ENCODE measurements around the gene CCDC120. TPM values are rescaled to one million over a fixed set of nuclear protein-coding genes. Genes with fewer than 3 reads are reported as not detected.

Gene CCDC120
- total RNA-seq, 1 experiment from 2014 or later, result 11.0 TPM

DNA sequence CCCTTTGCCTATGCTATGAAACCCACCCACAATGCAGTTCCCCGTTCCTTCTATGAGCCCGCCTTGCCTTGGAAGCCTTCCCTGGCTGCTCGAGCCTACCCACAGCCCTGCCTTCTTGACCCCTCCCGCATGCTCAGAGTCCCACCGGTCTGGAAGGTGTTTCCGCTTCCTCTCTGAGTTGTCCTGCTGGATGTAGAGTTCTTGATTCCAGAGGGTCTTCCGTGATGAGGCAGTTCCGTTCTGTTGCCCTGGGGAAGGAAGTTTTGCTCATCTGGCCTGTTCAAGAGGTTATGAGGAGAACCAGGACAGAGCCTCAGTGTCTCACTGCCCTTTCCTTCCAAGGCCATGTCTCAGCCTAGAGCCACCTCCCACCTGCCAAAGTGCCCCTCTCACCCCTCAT, 57.3 kb downstream of the CCDC120 start:
- intact Hi-C loops (cut with micrococcal nuclease; ENCODE audit: unreplicated experiment) (no loop called here), in situ Hi-C loops (cut with HindIII; ENCODE audit: low pct_unique_long_range_greater_than_20kb, low sequenced_read_pairs) (no loop called here)
- H3K9me3 ChIP-seq (ENCODE audit: control insufficient read depth, insufficient read depth, low read depth, low read length), result no peaks in the 10 kb centered on the region
- BruUV-seq (replicated peaks), result no TSS peak
- POLR2A ChIA-PET, result no interaction called here
- CTCF ChIA-PET, result no interaction called here
- ATAC-seq, result no peak
- H3K27me3 ChIP-seq (ENCODE audit: control insufficient read depth, insufficient read depth, low read length), result no peaks in the 10 kb centered on the region
- H3K4me3 ChIP-seq (ENCODE audit: low read depth in 2 of 2, low read length in 2 of 2), result no peak overlapping the region
- TF ChIP-seq SIN3A (IDR thresholded peaks at IDR 0.05; ENCODE audit: borderline replicate concordance, insufficient read depth, low read depth, low read length) (no peak), TCF7L2 (IDR thresholded peaks at IDR 0.05; ENCODE audit: low read depth, low read length) (no peak), POLR2AphosphoS5 (IDR thresholded peaks at IDR 0.05; ENCODE audit: low read depth, low read length) (no peak)
- TF ChIP-seq, protein P1, sequence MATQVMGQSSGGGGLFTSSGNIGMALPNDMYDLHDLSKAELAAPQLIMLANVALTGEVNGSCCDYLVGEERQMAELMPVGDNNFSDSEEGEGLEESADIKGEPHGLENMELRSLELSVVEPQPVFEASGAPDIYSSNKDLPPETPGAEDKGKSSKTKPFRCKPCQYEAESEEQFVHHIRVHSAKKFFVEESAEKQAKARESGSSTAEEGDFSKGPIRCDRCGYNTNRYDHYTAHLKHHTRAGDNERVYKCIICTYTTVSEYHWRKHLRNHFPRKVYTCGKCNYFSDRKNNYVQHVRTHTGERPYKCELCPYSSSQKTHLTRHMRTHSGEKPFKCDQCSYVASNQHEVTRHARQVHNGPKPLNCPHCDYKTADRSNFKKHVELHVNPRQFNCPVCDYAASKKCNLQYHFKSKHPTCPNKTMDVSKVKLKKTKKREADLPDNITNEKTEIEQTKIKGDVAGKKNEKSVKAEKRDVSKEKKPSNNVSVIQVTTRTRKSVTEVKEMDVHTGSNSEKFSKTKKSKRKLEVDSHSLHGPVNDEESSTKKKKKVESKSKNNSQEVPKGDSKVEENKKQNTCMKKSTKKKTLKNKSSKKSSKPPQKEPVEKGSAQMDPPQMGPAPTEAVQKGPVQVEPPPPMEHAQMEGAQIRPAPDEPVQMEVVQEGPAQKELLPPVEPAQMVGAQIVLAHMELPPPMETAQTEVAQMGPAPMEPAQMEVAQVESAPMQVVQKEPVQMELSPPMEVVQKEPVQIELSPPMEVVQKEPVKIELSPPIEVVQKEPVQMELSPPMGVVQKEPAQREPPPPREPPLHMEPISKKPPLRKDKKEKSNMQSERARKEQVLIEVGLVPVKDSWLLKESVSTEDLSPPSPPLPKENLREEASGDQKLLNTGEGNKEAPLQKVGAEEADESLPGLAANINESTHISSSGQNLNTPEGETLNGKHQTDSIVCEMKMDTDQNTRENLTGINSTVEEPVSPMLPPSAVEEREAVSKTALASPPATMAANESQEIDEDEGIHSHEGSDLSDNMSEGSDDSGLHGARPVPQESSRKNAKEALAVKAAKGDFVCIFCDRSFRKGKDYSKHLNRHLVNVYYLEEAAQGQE (IDR thresholded peaks at IDR 0.05; ENCODE audit: insufficient read depth in 1 of 2, low read depth in 2 of 2, low read length in 1 of 2), result no peak
- TF ChIP-seq, protein P2, sequence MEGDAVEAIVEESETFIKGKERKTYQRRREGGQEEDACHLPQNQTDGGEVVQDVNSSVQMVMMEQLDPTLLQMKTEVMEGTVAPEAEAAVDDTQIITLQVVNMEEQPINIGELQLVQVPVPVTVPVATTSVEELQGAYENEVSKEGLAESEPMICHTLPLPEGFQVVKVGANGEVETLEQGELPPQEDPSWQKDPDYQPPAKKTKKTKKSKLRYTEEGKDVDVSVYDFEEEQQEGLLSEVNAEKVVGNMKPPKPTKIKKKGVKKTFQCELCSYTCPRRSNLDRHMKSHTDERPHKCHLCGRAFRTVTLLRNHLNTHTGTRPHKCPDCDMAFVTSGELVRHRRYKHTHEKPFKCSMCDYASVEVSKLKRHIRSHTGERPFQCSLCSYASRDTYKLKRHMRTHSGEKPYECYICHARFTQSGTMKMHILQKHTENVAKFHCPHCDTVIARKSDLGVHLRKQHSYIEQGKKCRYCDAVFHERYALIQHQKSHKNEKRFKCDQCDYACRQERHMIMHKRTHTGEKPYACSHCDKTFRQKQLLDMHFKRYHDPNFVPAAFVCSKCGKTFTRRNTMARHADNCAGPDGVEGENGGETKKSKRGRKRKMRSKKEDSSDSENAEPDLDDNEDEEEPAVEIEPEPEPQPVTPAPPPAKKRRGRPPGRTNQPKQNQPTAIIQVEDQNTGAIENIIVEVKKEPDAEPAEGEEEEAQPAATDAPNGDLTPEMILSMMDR (IDR thresholded peaks at IDR 0.05), result no peak
- DNase-seq (ENCODE audit: low read depth, low spot score), result no peak
- peaks cover 7% of the 10 kb centered on the region; the same call in 1 of the 2 replicates for H3K36me3 ChIP-seq (ENCODE audit: control insufficient read depth, insufficient read depth, low read length)
- no peaks in the 10 kb centered on the region for H3K4me1 ChIP-seq (ENCODE audit: control insufficient read depth, insufficient read depth, low read length)
- H3K27ac ChIP-seq (ENCODE audit: low read length), result no peak overlapping the region

DNA sequence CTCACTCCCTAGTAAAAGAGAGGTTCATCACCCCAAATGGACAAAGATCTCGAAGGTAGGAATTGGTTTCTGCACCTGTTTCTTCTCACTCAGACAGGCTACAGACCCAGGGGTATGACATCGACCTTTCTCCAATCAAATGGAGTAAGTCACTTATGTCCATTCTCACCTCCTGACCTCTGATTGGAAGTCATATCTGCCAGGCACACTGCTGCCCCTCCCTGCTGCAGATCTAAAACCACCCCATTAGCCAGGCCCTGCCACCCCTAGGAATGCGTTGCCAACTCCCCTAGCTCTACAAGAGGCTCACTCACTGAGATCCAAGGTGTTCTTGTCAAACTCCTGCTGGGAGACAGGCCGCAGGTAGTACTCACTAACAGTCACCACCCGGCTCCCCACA, 57.9 kb downstream of the CCDC120 start:
- H3K9me3 ChIP-seq (ENCODE audit: control insufficient read depth, insufficient read depth, low read depth, low read length), result no peaks in the 10 kb centered on the region
- H3K27me3 ChIP-seq (ENCODE audit: control insufficient read depth, insufficient read depth, low read length), result no peaks in the 10 kb centered on the region
- no TSS peak for BruUV-seq (replicated peaks)
- H3K27ac ChIP-seq (ENCODE audit: low read length), result no peak overlapping the region
- H3K36me3 ChIP-seq (ENCODE audit: control insufficient read depth, insufficient read depth, low read length), result peaks cover 7% of the 10 kb centered on the region; the same call in 1 of the 2 replicates
- in situ Hi-C loops (cut with HindIII; ENCODE audit: low pct_unique_long_range_greater_than_20kb, low sequenced_read_pairs) (no loop called here), intact Hi-C loops (cut with micrococcal nuclease; ENCODE audit: unreplicated experiment) (no loop called here)
- CTCF ChIA-PET, result no interaction called here
- POLR2A ChIA-PET, result no interaction called here
- H3K4me1 ChIP-seq (ENCODE audit: control insufficient read depth, insufficient read depth, low read length), result no peaks in the 10 kb centered on the region
- TF ChIP-seq POLR2AphosphoS5 (IDR thresholded peaks at IDR 0.05; ENCODE audit: low read depth, low read length), result no peak
- no peak for TF ChIP-seq SIN3A (IDR thresholded peaks at IDR 0.05; ENCODE audit: borderline replicate concordance, insufficient read depth, low read depth, low read length)
- TF ChIP-seq, protein P1 (IDR thresholded peaks at IDR 0.05; ENCODE audit: insufficient read depth in 1 of 2, low read depth in 2 of 2, low read length in 1 of 2), result no peak
- no peak for TF ChIP-seq TCF7L2 (IDR thresholded peaks at IDR 0.05; ENCODE audit: low read depth, low read length)
- TF ChIP-seq, protein P2 (IDR thresholded peaks at IDR 0.05), result no peak
- DNase-seq (ENCODE audit: low read depth, low spot score) (no peak), ATAC-seq (no peak)
- no peak overlapping the region for H3K4me3 ChIP-seq (ENCODE audit: low read depth in 2 of 2, low read length in 2 of 2)

Measured in Panc1 (cell line).